Upper lobe of left lung (tissue), 6 donors: ENCODE measurements around the gene SFMBT2. TPM values are rescaled to one million over a fixed set of nuclear protein-coding genes. Genes with fewer than 3 reads are reported as not detected.

Experiments
- ATAC-seq, 2 donors: fragments of 200-7000 bp; cut with Tn5 transposase; one replicate each; pipeline ENCODE4 v1.9.1; 2022; ENCODE audit warnings: mild to moderate bottlenecking in 2 of 2, moderate library complexity in 2 of 2; ENCODE audit not compliant: low FRiP score in 2 of 2
- DNase-seq, 2 donors: peaks; one replicate each; pipeline ENCODE4 v3.0.0-alpha.2; 2019 to 2020
- H3K27ac ChIP-seq, 4 donors: fragments of 200-600 bp; sonication (generic); one replicate each; pipeline ENCODE4 v1.5.1; 2016 to 2019
- H3K27me3 ChIP-seq, 4 donors: fragments of 200-600 bp; sonication (generic); one replicate each; pipeline ENCODE4 v1.5.1; 2017 to 2019
- H3K36me3 ChIP-seq, 4 donors: fragments of 200-600 bp; sonication (generic); one replicate each; pipeline ENCODE4 v1.5.1; 2016 to 2019
- H3K4me1 ChIP-seq, 4 donors: fragments of 200-600 bp; sonication (generic); one replicate each; pipeline ENCODE4 v1.5.1; 2018 to 2019
- H3K4me3 ChIP-seq, 4 donors: fragments of 200-600 bp; sonication (generic); one replicate each; pipeline ENCODE4 v1.5.1; 2017 to 2019; ENCODE audit warnings: mild to moderate bottlenecking in 2 of 4, moderate library complexity in 1 of 4
- H3K9me3 ChIP-seq, 4 donors: fragments of 200-600 bp; sonication (generic); one replicate each; pipeline ENCODE4 v1.5.1; 2018 to 2019
- CTCF ChIP-seq, 6 experiments: fragments of 450-650 bp in 4 of 6; fragments of 200-600 bp in 2 of 6; sonication (generic) in 2 of 6; IDR thresholded peaks; one replicate each; pipeline ENCODE4 v1.5.1; 2016 to 2019; ENCODE audit warnings: antibody characterized with exemption in 6 of 6
- EP300 ChIP-seq, 4 donors: sonication (generic); formaldehyde crosslinking; IDR thresholded peaks; one replicate each; pipeline ENCODE4 v1.5.1; 2017; ENCODE audit warnings: antibody characterized with exemption in 4 of 4, control low read depth in 2 of 4
- POLR2A ChIP-seq, 4 donors: fragments of 450-650 bp; IDR thresholded peaks; one replicate each; pipeline ENCODE4 v1.5.1; 2016 to 2017; ENCODE audit warnings: antibody characterized with exemption in 4 of 4, mild to moderate bottlenecking in 2 of 4
- POLR2AphosphoS5 ChIP-seq, 2 donors: sonication (generic); formaldehyde crosslinking; IDR thresholded peaks; one replicate each; pipeline ENCODE4 v1.5.1; 2017; ENCODE audit warnings: antibody characterized with exemption in 2 of 2
- WGBS, 2 donors: methylation state at CpG; one replicate each; pipeline ENCODE4 v1.1.5; 2017 to 2018; 5-methylcytosine and 5-hydroxymethylcytosine counted together
- small RNA-seq, 4 donors: library from RNA; depleted of rRNA; stranded (forward); fragments of <200 nt; gene quantifications; one replicate each; pipeline ENCODE3, GENCODE V24; 2016
- total RNA-seq, 6 donors: library from RNA; depleted of rRNA in 4 of 6; stranded (reverse); fragments of >200 nt in 4 of 6; gene quantifications; one replicate each; pipeline versions ENCODE4 v1.1.0 to v1.2.1, GENCODE V29; 2016 to 2021
- donor health status: DM: no; HTN: no; CAD: no; lungs with moderate emphysema.
- donor health status: DM: no; HTN: yes; CAD: no; lungs with severe emphysema.

The SFMBT2 gene
- total RNA-seq, 6 donors from 2014 or later: 6.2 to 14.6 (median 10.2) TPM

GRCh38 chr10:7111561-7111960, 299.3 kb downstream of the SFMBT2 start:
- H3K4me1 ChIP-seq: no peaks in the 10 kb centered on the region
- no peak for TF ChIP-seq EP300 (IDR thresholded peaks at IDR 0.05)
- TF ChIP-seq POLR2AphosphoS5 (IDR thresholded peaks at IDR 0.05): no peak
- TF ChIP-seq POLR2A (IDR thresholded peaks at IDR 0.05): no peak
- no peak for TF ChIP-seq CTCF (IDR thresholded peaks at IDR 0.05)
- no peak overlapping the region for H3K27ac ChIP-seq
- no peaks in the 10 kb centered on the region for H3K36me3 ChIP-seq
- H3K27me3 ChIP-seq: no peaks in the 10 kb centered on the region
- no peak overlapping the region for H3K4me3 ChIP-seq
- 72 to 88% methylated on average over 3 of the region's 3 CpGs for WGBS, 2 donors
- ATAC-seq (no peak), DNase-seq (no peak)
- no peaks in the 10 kb centered on the region for H3K9me3 ChIP-seq

- no peak for ATAC-seq
Observed at GRCh38 chr10:7111089-7111488, 299.7 kb downstream of the SFMBT2 start.

More at GRCh38 chr10:7111089-7111488, 299.7 kb downstream of the SFMBT2 start:
- TF ChIP-seq CTCF (IDR thresholded peaks at IDR 0.05) (no peak), EP300 (IDR thresholded peaks at IDR 0.05) (no peak), POLR2A (IDR thresholded peaks at IDR 0.05) (no peak), POLR2AphosphoS5 (IDR thresholded peaks at IDR 0.05) (no peak)
- Histone ChIP-seq H3K36me3 (no peaks in the 10 kb centered on the region), H3K27me3 (no peaks in the 10 kb centered on the region), H3K4me1 (no peaks in the 10 kb centered on the region), H3K27ac (no peak overlapping the region), H3K4me3 (no peak overlapping the region), H3K9me3 (no peaks in the 10 kb centered on the region)
- WGBS, 2 donors: 96 to 98% methylated on average over 3 of the region's 3 CpGs
- no peak for DNase-seq

Small RNA genes within 50 kb of the gene (small RNA-seq; reads per million reads assigned to genes)
- 0 reads per million in 4 donors for gene AL590095.2
- 0 reads per million in 4 donors for gene COX6CP17
